H1 (cell line): ENCODE data around the gene GH2. TPM values are rescaled to one million over a fixed set of nuclear protein-coding genes. Genes with fewer than 3 reads are reported as not detected.

ENCODE experiments used
- CTCF ChIA-PET: fragments of 300-600 bp; sonication (Branson Sonifier 250); formaldehyde crosslinking; loops from one replicate; lab custom pipeline; 2021; ENCODE audit not compliant: partially characterized antibody; lab: Charles Lee
- POLR2A ChIA-PET: fragments of 300-600 bp; sonication (Branson Sonifier 250); formaldehyde crosslinking; loops from one replicate; lab custom pipeline; 2021; ENCODE audit warnings: inconsistent platforms; ENCODE audit not compliant: partially characterized antibody; lab: Charles Lee
- DNase-seq, 2 experiments: peaks; one replicate each; pipeline versions ENCODE4 v3.0.0 to v3.0.0-alpha.2; 2010 to 2022; ENCODE audit warnings: low spot score in 2 of 2, low read depth in 1 of 2, mixed read lengths in 1 of 2
- FAIRE-seq: peaks from 2 replicates; lab custom pipeline; 2011; peaks lifted over from hg19 to GRCh38; lab: Jason Lieb, UNC
- H2AFZ ChIP-seq: 2 replicates; pipeline ENCODE4 v1.8.1; 2012; ENCODE audit warnings: low read length, inconsistent platforms
- H2AK5ac ChIP-seq: 2 replicates; pipeline ENCODE4 v1.6.1; 2013; ENCODE audit warnings: low read depth, low read length
- H2BK120ac ChIP-seq: replicated peaks from 2 replicates; pipeline ENCODE3; 2013; ENCODE audit warnings: low read depth, low read length, inconsistent platforms
- H2BK12ac ChIP-seq: 2 replicates; pipeline ENCODE4 v1.6.1; 2013; ENCODE audit warnings: low read depth, low read length
- H2BK15ac ChIP-seq: 2 replicates; pipeline ENCODE4 v1.6.1; 2013; ENCODE audit warnings: low read length
- H2BK20ac ChIP-seq: 2 replicates; pipeline ENCODE4 v1.6.1; 2013; ENCODE audit warnings: low read length
- H2BK5ac ChIP-seq: 2 replicates; pipeline ENCODE4 v1.6.1; 2013; ENCODE audit warnings: low read depth, low read length
- H3K14ac ChIP-seq: 2 replicates; pipeline ENCODE4 v1.6.1; 2013; ENCODE audit warnings: inconsistent platforms; ENCODE audit not compliant: insufficient read length
- H3K18ac ChIP-seq: 2 replicates; pipeline ENCODE4 v1.6.1; 2013; ENCODE audit warnings: low read length; ENCODE audit errors: extremely low read depth
- H3K23ac ChIP-seq: 2 replicates; pipeline ENCODE4 v1.6.1; 2013; ENCODE audit warnings: inconsistent platforms; ENCODE audit not compliant: insufficient read length
- H3K23me2 ChIP-seq: 2 replicates; pipeline ENCODE4 v1.6.1; 2013; ENCODE audit warnings: low read depth, low read length
- H3K27ac ChIP-seq: 2 replicates; pipeline ENCODE4 v1.6.1; 2011; ENCODE audit warnings: low read depth, low read length, inconsistent platforms
- H3K27me3 ChIP-seq, 4 experiments: replicated peaks in 1 of 4; 1 replicate in 1 of 4; 2 replicates in 3 of 4; pipeline versions ENCODE4 v1.6.1 to v1.8.1; 2011 to 2013; ENCODE audit warnings: low read length in 3 of 4, mild to moderate bottlenecking in 3 of 4, inconsistent platforms in 2 of 4, mixed read lengths in 2 of 4, moderate library complexity in 1 of 4; ENCODE audit not compliant: control insufficient read depth in 3 of 4, insufficient read depth in 3 of 4; ENCODE audit errors: extremely low read depth in 1 of 4
- H3K36me3 ChIP-seq, 4 experiments: 2 replicates each; pipeline versions ENCODE4 v1.6.1 to v1.8.1; 2011 to 2013; ENCODE audit warnings: mild to moderate bottlenecking in 4 of 4, low read length in 3 of 4, moderate library complexity in 2 of 4, control low read depth in 1 of 4, inconsistent platforms in 1 of 4; ENCODE audit not compliant: insufficient read depth in 4 of 4, control insufficient read depth in 2 of 4
- H3K4ac ChIP-seq: replicated peaks from 2 replicates; pipeline ENCODE3; 2013; ENCODE audit warnings: low read length, low read depth, mixed read lengths, inconsistent platforms; ENCODE audit not compliant: insufficient read length
- H3K4me1 ChIP-seq, 4 experiments: replicated peaks in 1 of 4; 1 replicate in 1 of 4; 2 replicates in 3 of 4; pipeline versions ENCODE4 v1.6.1 to v1.8.1; 2011 to 2013; ENCODE audit warnings: low read length in 3 of 4, inconsistent platforms in 2 of 4, mixed read lengths in 1 of 4; ENCODE audit not compliant: insufficient read depth in 4 of 4, control insufficient read depth in 3 of 4
- H3K4me2 ChIP-seq, 2 experiments: 2 replicates each; pipeline versions ENCODE4 v1.6.1 to v1.8.1; 2011 to 2013; ENCODE audit warnings: low read depth in 2 of 2, low read length in 2 of 2, control low read depth in 1 of 2, inconsistent platforms in 1 of 2, mild to moderate bottlenecking in 1 of 2; ENCODE audit not compliant: insufficient read depth in 1 of 2
- H3K4me3 ChIP-seq, 4 experiments: fragments of 200-600, 300-600 bp in 1 of 4; sonication (generic), shearing (Covaris generic), sonication (Bioruptor Twin) in 1 of 4; 2 replicates each; pipeline versions ENCODE4 v1.5.1 to v1.8.1; 2011 to 2016; ENCODE audit warnings: low read length in 4 of 4, low read depth in 3 of 4, control low read depth in 2 of 4, inconsistent platforms in 2 of 4, mild to moderate bottlenecking in 2 of 4, mixed read lengths in 1 of 4, moderate library complexity in 1 of 4; ENCODE audit not compliant: insufficient read depth in 2 of 4; ENCODE audit errors: extremely low read depth in 1 of 4
- H3K56ac ChIP-seq: replicated peaks from 2 replicates; pipeline ENCODE3; 2013; ENCODE audit warnings: low read depth, mild to moderate bottlenecking, mixed read lengths, low read length, inconsistent platforms; ENCODE audit not compliant: insufficient read length
- H3K79me1 ChIP-seq: 2 replicates; pipeline ENCODE4 v1.6.1; 2013; ENCODE audit warnings: low read depth, low read length, control low read depth
- H3K79me2 ChIP-seq, 2 experiments: 2 replicates each; pipeline versions ENCODE4 v1.6.1 to v1.8.1; 2012 to 2013; ENCODE audit warnings: low read length in 2 of 2, mild to moderate bottlenecking in 2 of 2, inconsistent platforms in 1 of 2; ENCODE audit not compliant: insufficient read depth in 2 of 2, control insufficient read depth in 1 of 2
- H3K9ac ChIP-seq, 4 experiments: replicated peaks in 1 of 4; 1 replicate in 1 of 4; 2 replicates in 3 of 4; pipeline versions ENCODE4 v1.6.1 to v1.8.1; 2011 to 2013; ENCODE audit warnings: low read depth in 3 of 4, low read length in 3 of 4, control low read depth in 2 of 4, mild to moderate bottlenecking in 2 of 4, moderate library complexity in 2 of 4, inconsistent platforms in 1 of 4; ENCODE audit errors: extremely low read depth in 1 of 4
- H3K9me3 ChIP-seq, 2 experiments: 2 replicates each; pipeline versions ENCODE4 v1.6.1 to v1.8.1; 2012 to 2013; ENCODE audit warnings: mild to moderate bottlenecking in 2 of 2, moderate library complexity in 2 of 2, control low read depth in 1 of 2, inconsistent platforms in 1 of 2, low read depth in 1 of 2, low read length in 1 of 2, mixed read lengths in 1 of 2; ENCODE audit not compliant: insufficient read depth in 2 of 2
- H4K20me1 ChIP-seq, 2 experiments: replicated peaks in 1 of 2; 2 replicates each; pipeline versions ENCODE3 to v1.8.1; 2011 to 2013; ENCODE audit warnings: inconsistent platforms in 2 of 2, low read length in 2 of 2, mild to moderate bottlenecking in 1 of 2; ENCODE audit not compliant: insufficient read depth in 2 of 2, control insufficient read depth in 1 of 2
- H4K5ac ChIP-seq: 2 replicates; pipeline ENCODE4 v1.6.1; 2013; ENCODE audit warnings: low read length, low read depth, mixed read lengths, inconsistent platforms; ENCODE audit not compliant: insufficient read length
- H4K8ac ChIP-seq: 2 replicates; pipeline ENCODE4 v1.8.0; 2013; ENCODE audit warnings: mild to moderate bottlenecking, moderate library complexity, low read length, inconsistent platforms; ENCODE audit not compliant: insufficient read depth; ENCODE audit errors: extremely low read depth
- H4K91ac ChIP-seq: replicated peaks from 2 replicates; pipeline ENCODE3; 2013; ENCODE audit warnings: low read length, mixed read lengths, inconsistent platforms; ENCODE audit not compliant: insufficient read length
- CHD1 ChIP-seq: IDR thresholded peaks from 2 replicates; pipeline ENCODE4 v1.6.1; 2012; ENCODE audit warnings: low read depth, low read length, improper control_type of control experiment
- SUZ12 ChIP-seq: fragments of 200-600 bp; sonication (generic); IDR thresholded peaks from 2 replicates; pipeline ENCODE4 v1.6.1; 2012; ENCODE audit warnings: mild to moderate bottlenecking, inconsistent platforms, low read length, moderate library complexity, mixed read lengths
- WGBS, 2 experiments: shearing (Covaris generic) in 1 of 2; methylation state at CpG; one replicate each; pipeline versions ENCODE4 v1.1.6 to v1.1.7; 2013 to 2015; ENCODE audit warnings: low lambda C conversion rate in 2 of 2, mixed read lengths in 2 of 2, inconsistent platforms in 1 of 2, low coverage in 1 of 2, missing lambda C conversion rate in 1 of 2; ENCODE audit not compliant: insufficient replicate concordance in 2 of 2, insufficient coverage in 1 of 2, insufficient read length in 1 of 2; ENCODE audit errors: extremely low coverage in 1 of 2, missing lambda C conversion rate in 1 of 2; 5-methylcytosine and 5-hydroxymethylcytosine counted together
- polyA plus RNA-seq, 7 experiments: library from polyadenylated mRNA; depleted of rRNA in 3 of 7; stranded (reverse) in 5 of 7; unstranded in 2 of 7; fragments of >200 nt in 5 of 7; fragments of 200-250 nt in 2 of 7; gene quantifications; 1 replicate in 5 of 7; 2 replicates in 1 of 7; 4 replicates in 1 of 7; pipeline versions ENCODE4 v1.2.1 to v1.2.3, GENCODE V29; 2011 to 2013; ENCODE audit warnings: missing spikeins in 2 of 7, mixed read lengths in 2 of 7
- total RNA-seq: library from RNA; stranded (reverse); fragmentation: NEBNext Ultra II Directional; extraction: Animal tissue kit (Norgen Biotek cat#: 25700); gene quantifications from 2 replicates; pipeline ENCODE4 v1.2.1, GENCODE V29; 2021
- TF ChIP-seq, protein P1 (sequence below): IDR thresholded peaks from 2 replicates; pipeline ENCODE4 v1.6.1; 2011; ENCODE audit warnings: low read length, improper control_type of control experiment

The GH2 gene
- total and polyA plus RNA-seq, 2 of the 8 experiments (the other 6 are each of a cell fraction or from before 2014, with no cell fraction given), result 0.60 to 1.5 TPM

GRCh38 chr17:63836811-63837210 is 44.9 kb downstream of the GH2 start:
- no peak overlapping the region for H3K56ac ChIP-seq
- no peak overlapping the region for H4K8ac ChIP-seq
- H4K5ac ChIP-seq, result no peak overlapping the region
- no peak overlapping the region for H2AFZ ChIP-seq
- H3K14ac ChIP-seq, result no peak overlapping the region
- H3K4me2 ChIP-seq, result no peak overlapping the region
- H2BK12ac ChIP-seq, result no peak overlapping the region
- H2BK20ac ChIP-seq, result no peak overlapping the region
- H2BK120ac ChIP-seq, result no peak overlapping the region
- no peak for FAIRE-seq
- ChIA-PET POLR2A (interaction anchor here (27.8 to 32.3 kb wide), 2 partner anchors 16 to 54 kb away, joined by 481 to 593 read pairs; partner anchors contain the start of genes CCDC47, DDX42, FTSJ3 and PSMC5), CTCF (interaction anchor here (1.1 to 2.9 kb wide), 4 partner anchors 8 to 29 kb away, joined by 4 to 15 read pairs (median 8); no protein-coding TSS in a partner anchor)
- WGBS, 2 experiments, result 93% methylated on average over 6 of the region's 7 CpGs; no CpG with 5 or more reads in 1 of the 2 experiments
- H3K23me2 ChIP-seq, result peaks cover 7% of the 10 kb centered on the region
- H3K4me3 ChIP-seq, result no peak overlapping the region
- H2BK15ac ChIP-seq, result no peak overlapping the region
- no peak overlapping the region for H3K18ac ChIP-seq
- no peaks in the 10 kb centered on the region for H3K27me3 ChIP-seq
- peaks cover 3 to 13% of the 10 kb centered on the region in 2 experiments for H4K20me1 ChIP-seq
- no peak overlapping the region for H3K9ac ChIP-seq
- H2BK5ac ChIP-seq, result no peak overlapping the region
- H3K4me1 ChIP-seq, result peaks cover 3 to 28% (median 26%) of the 10 kb centered on the region in 4 experiments
- peaks cover 11 to 41% of the 10 kb centered on the region in 2 experiments for H3K79me2 ChIP-seq
- no peak overlapping the region for H3K27ac ChIP-seq
- H3K9me3 ChIP-seq, result no peaks in the 10 kb centered on the region
- TF ChIP-seq, protein P1, sequence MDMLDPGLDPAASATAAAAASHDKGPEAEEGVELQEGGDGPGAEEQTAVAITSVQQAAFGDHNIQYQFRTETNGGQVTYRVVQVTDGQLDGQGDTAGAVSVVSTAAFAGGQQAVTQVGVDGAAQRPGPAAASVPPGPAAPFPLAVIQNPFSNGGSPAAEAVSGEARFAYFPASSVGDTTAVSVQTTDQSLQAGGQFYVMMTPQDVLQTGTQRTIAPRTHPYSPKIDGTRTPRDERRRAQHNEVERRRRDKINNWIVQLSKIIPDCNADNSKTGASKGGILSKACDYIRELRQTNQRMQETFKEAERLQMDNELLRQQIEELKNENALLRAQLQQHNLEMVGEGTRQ, result no peak
- no peak for TF ChIP-seq CHD1
- no peak for TF ChIP-seq SUZ12
- no peak overlapping the region for H4K91ac ChIP-seq
- peaks cover 20% of the 10 kb centered on the region for H3K79me1 ChIP-seq
- no peak for DNase-seq
- H3K36me3 ChIP-seq, result peaks cover 17 to 33% (median 29%) of the 10 kb centered on the region in 4 experiments
- no peak overlapping the region for H3K4ac ChIP-seq
- H2AK5ac ChIP-seq, result no peak overlapping the region
- H3K23ac ChIP-seq, result no peak overlapping the region
